Lung (tissue), 16 donors: ENCODE measurements around the gene FOXP2. TPM values are rescaled to one million over a fixed set of nuclear protein-coding genes. Genes with fewer than 3 reads are reported as not detected.

ENCODE experiments used
- ATAC-seq: fragments of 200-7000 bp; cut with Tn5 transposase; one replicate; pipeline ENCODE4 v1.9.1; 2020; ENCODE audit warnings: moderate number of reproducible peaks; ENCODE audit not compliant: insufficient read depth, low FRiP score
- DNase-seq, 3 donors: peaks; one replicate each; pipeline ENCODE4 v3.0.0-alpha.2; 2013 to 2017
- H3K27ac ChIP-seq, 2 donors: one replicate each; pipeline ENCODE4 v1.5.1; 2013; ENCODE audit warnings: mild to moderate bottlenecking in 2 of 2, moderate library complexity in 2 of 2, control low read depth in 1 of 2, inconsistent platforms in 1 of 2, low read depth in 1 of 2, low read length in 1 of 2
- H3K27me3 ChIP-seq, 3 donors: one replicate each; pipeline ENCODE4 v1.5.1; 2013; ENCODE audit warnings: low read length in 2 of 3; ENCODE audit not compliant: control insufficient read depth in 3 of 3, insufficient read depth in 3 of 3
- H3K36me3 ChIP-seq, 4 donors: one replicate each; pipeline ENCODE4 v1.5.1; 2013; ENCODE audit warnings: low read length in 4 of 4, mild to moderate bottlenecking in 1 of 4, moderate library complexity in 1 of 4; ENCODE audit not compliant: control insufficient read depth in 4 of 4, insufficient read depth in 4 of 4
- H3K4me1 ChIP-seq, 5 donors: one replicate each; pipeline ENCODE4 v1.5.1; 2013; ENCODE audit warnings: low read length in 5 of 5, mild to moderate bottlenecking in 2 of 5, moderate library complexity in 1 of 5; ENCODE audit not compliant: control insufficient read depth in 5 of 5, insufficient read depth in 5 of 5
- H3K4me3 ChIP-seq: one replicate; pipeline ENCODE4 v1.5.1; 2013; ENCODE audit warnings: mild to moderate bottlenecking, control low read depth, moderate library complexity
- H3K9ac ChIP-seq, 2 donors: one replicate each; pipeline ENCODE4 v1.5.1; 2013; ENCODE audit warnings: low read length in 2 of 2, control low read depth in 1 of 2; ENCODE audit not compliant: insufficient read depth in 1 of 2
- H3K9me3 ChIP-seq, 4 donors: one replicate each; pipeline ENCODE4 v1.5.1; 2013; ENCODE audit warnings: low read length in 3 of 4, mild to moderate bottlenecking in 1 of 4, moderate library complexity in 1 of 4; ENCODE audit not compliant: control insufficient read depth in 4 of 4, insufficient read depth in 3 of 4
- CTCF ChIP-seq: IDR thresholded peaks from 2 replicates; pipeline ENCODE4 v1.5.1; 2012; ENCODE audit warnings: mild to moderate bottlenecking; ENCODE audit errors: control extremely low read depth, extremely low read depth
- WGBS, 2 donors: extraction: QIAGEN DNeasy Blood & Tissue Kit; methylation state at CpG; one replicate each; pipeline ENCODE4 v1.1.7; 2013; 5-methylcytosine and 5-hydroxymethylcytosine counted together
- long read RNA-seq, 5 donors: transcript quantifications; one replicate each; lab custom pipeline, GENCODE V29; 2026
- polyA plus RNA-seq, 2 donors: library from polyadenylated mRNA; stranded (reverse); fragments of 200-250 nt; gene quantifications; one replicate each; pipeline ENCODE4 v1.2.1, GENCODE V29; 2013
- total RNA-seq, 2 donors: library from RNA; depleted of rRNA in 1 of 2; stranded (reverse); fragments of >200 nt in 1 of 2; gene quantifications; one replicate each; pipeline ENCODE4 v1.2.1, GENCODE V29; 2014 to 2021
- donor health status: control.
- donor health status: control.
- donor health status: Bipolar disorder and iron deficiency.
- donor health status: healthy.
- donor health status: DM: yes; HTN: yes; CAD: no.

The FOXP2 gene
- 10 to 100 TPM in 1 of 2 donors, 1 to 10 TPM in 1; 8.5 to 49.3 TPM for total RNA-seq
- 1 to 10 TPM in 1 of 2 donors, under 1 TPM in 1; 0.93 to 1.5 TPM for polyA plus RNA-seq
- long read RNA-seq, donor 1, full-length matches to known transcripts, result 2 of 2 reads
- long read RNA-seq, donor 1, partial matches to known transcripts, result 0 of 2 reads
- long read RNA-seq, donor 1, other reads (novel, unspliced or antisense), result 0 of 2 reads
- long read RNA-seq, donor 2, partial matches to known transcripts, result 5 of 5 reads
- long read RNA-seq, donor 2, other reads (novel, unspliced or antisense), result 0 of 5 reads
- long read RNA-seq, donor 3, result 0 reads
- long read RNA-seq, donor 4, result 0 reads
- long read RNA-seq, donor 5, partial matches to known transcripts, result 10 of 10 reads
- long read RNA-seq, donor 5, other reads (novel, unspliced or antisense), result 0 of 10 reads

GRCh38 chr7:114414156-114415063 is at the start of gene FOXP2:
Gene FOXP2, plus strand, starts transcription at chr7:114414815. Its CDS starts 11,697 bp downstream, at chr7:114426512.
- peaks cover 2 to 38% (median 11%) of the 10 kb centered on the region in 5 donors for H3K4me1 ChIP-seq
- no peak for TF ChIP-seq CTCF
- no peaks in the 10 kb centered on the region for H3K9me3 ChIP-seq
- no peak within 1 kb of the TSS for H3K4me3 ChIP-seq
- H3K9ac ChIP-seq, result peak within 1 kb of the TSS in 1 of 2 donors; percentile 28
- 16 to 32% methylated on average over 2 of the region's 2 CpGs for WGBS, 2 donors
- H3K36me3 ChIP-seq, result no peaks in the 10 kb centered on the region
- DNase-seq (peak; percentile 73 to 97 (median 96)), ATAC-seq (no peak)
- peak within 1 kb of the TSS in 1 of 2 donors; percentile 24 for H3K27ac ChIP-seq
- H3K27me3 ChIP-seq, result no peaks in the 10 kb centered on the region

GRCh38 chr7:114365791-114366190 is 48.8 kb upstream of the FOXP2 start:
- WGBS, 2 donors, result 72 to 77% methylated on average over 2 of the region's 2 CpGs

GRCh38 chr7:114368492-114368891 is 46.1 kb upstream of the FOXP2 start:
- Histone ChIP-seq H3K9ac (no peak overlapping the region), H3K4me3 (no peak overlapping the region), H3K4me1 (no peaks in the 10 kb centered on the region), H3K9me3 (no peaks in the 10 kb centered on the region), H3K27ac (no peak overlapping the region), H3K27me3 (no peaks in the 10 kb centered on the region), H3K36me3 (no peaks in the 10 kb centered on the region)
- no peak for ATAC-seq
- DNase-seq, result no peak
- 80 to 81% methylated on average over 2 of the region's 2 CpGs for WGBS, 2 donors
- no peak for TF ChIP-seq CTCF

More at GRCh38 chr7:114365791-114366190, 48.8 kb upstream of the FOXP2 start:
- DNase-seq (no peak), ATAC-seq (no peak)
- Histone ChIP-seq H3K9me3 (no peaks in the 10 kb centered on the region), H3K4me1 (no peaks in the 10 kb centered on the region), H3K4me3 (no peak overlapping the region), H3K27ac (no peak overlapping the region), H3K27me3 (no peaks in the 10 kb centered on the region), H3K36me3 (no peaks in the 10 kb centered on the region), H3K9ac (no peak overlapping the region)
- TF ChIP-seq CTCF, result no peak
